CD4-positive, alpha-beta T cell treated with Interleukin-21 for 1 hour (primary cell): ENCODE data around the gene RYR3.

Experiments used
- DNase-seq: peaks from one replicate; pipeline ENCODE4 v3.0.0-alpha.2; 2020

RYR3 gene

GRCh38 chr15:33393546-33393945, 82.8 kb downstream of the RYR3 start:
- no peak for DNase-seq

GRCh38 chr15:33395321-33395720, 84.6 kb downstream of the RYR3 start:
- DNase-seq = no peak

- DNase-seq = no peak
Measured at GRCh38 chr15:33395846-33396245, 85.1 kb downstream of the RYR3 start.

GRCh38 chr15:33396475-33396874, 85.7 kb downstream of the RYR3 start:
- no peak for DNase-seq

- no peak for DNase-seq
Measured at GRCh38 chr15:33398555-33398954, 87.8 kb downstream of the RYR3 start.

- no peak for DNase-seq
Measured at GRCh38 chr15:33400941-33401340, 90.2 kb downstream of the RYR3 start.

GRCh38 chr15:33402600-33402999, 91.8 kb downstream of the RYR3 start:
- no peak for DNase-seq

GRCh38 chr15:33405096-33405495, 94.3 kb downstream of the RYR3 start:
- DNase-seq = no peak

- DNase-seq = no peak
Measured at GRCh38 chr15:33411596-33412540, 101.1 kb downstream of the RYR3 start.

- no peak for DNase-seq
Measured at GRCh38 chr15:33419701-33420100, 108.9 kb downstream of the RYR3 start.

GRCh38 chr15:33424025-33424424, 113.3 kb downstream of the RYR3 start:
- no peak for DNase-seq

GRCh38 chr15:33425142-33425541, 114.4 kb downstream of the RYR3 start:
- DNase-seq = no peak

GRCh38 chr15:33430577-33430976, 119.8 kb downstream of the RYR3 start:
- DNase-seq = no peak

- DNase-seq = no peak
Measured at GRCh38 chr15:33433821-33434220, 123.1 kb downstream of the RYR3 start.

GRCh38 chr15:33438396-33438795, 127.6 kb downstream of the RYR3 start:
- DNase-seq = no peak

GRCh38 chr15:33440900-33441299, 130.1 kb downstream of the RYR3 start:
- DNase-seq = no peak

GRCh38 chr15:33442449-33442848, 131.7 kb downstream of the RYR3 start:
- no peak for DNase-seq

GRCh38 chr15:33443708-33444107, 132.9 kb downstream of the RYR3 start:
- no peak for DNase-seq

- no peak for DNase-seq
Measured at GRCh38 chr15:33445984-33446383, 135.2 kb downstream of the RYR3 start.

GRCh38 chr15:33448151-33448550, 137.4 kb downstream of the RYR3 start:
- DNase-seq = no peak

GRCh38 chr15:33448961-33449606, 138.3 kb downstream of the RYR3 start:
- no peak for DNase-seq

GRCh38 chr15:33449810-33450209, 139.0 kb downstream of the RYR3 start:
- DNase-seq = no peak

- no peak for DNase-seq
Measured at GRCh38 chr15:33451385-33451784, 140.6 kb downstream of the RYR3 start.

GRCh38 chr15:33453761-33454160, 143.0 kb downstream of the RYR3 start:
- DNase-seq = no peak
